Hair follicle dermal papilla cell (primary cell): ENCODE results near the gene IRF2BP1. TPM values are rescaled to one million over a fixed set of nuclear protein-coding genes. Genes with fewer than 3 reads are reported as not detected.

Experiments
- total RNA-seq: library from RNA; depleted of rRNA; stranded (reverse); fragments of >200 nt; gene quantifications from 2 replicates; pipeline ENCODE4 v1.2.3, GENCODE V29; 2012

The IRF2BP1 gene
- total RNA-seq = 41.0 and 44.3 TPM in 2 replicates

GRCh38 chr19:45885556-45886426 lies at the start of gene IRF2BP1:
Gene IRF2BP1, minus strand, starts transcription at chr19:45886141. Its CDS starts 367 bp downstream, at chr19:45885774.

DNA sequence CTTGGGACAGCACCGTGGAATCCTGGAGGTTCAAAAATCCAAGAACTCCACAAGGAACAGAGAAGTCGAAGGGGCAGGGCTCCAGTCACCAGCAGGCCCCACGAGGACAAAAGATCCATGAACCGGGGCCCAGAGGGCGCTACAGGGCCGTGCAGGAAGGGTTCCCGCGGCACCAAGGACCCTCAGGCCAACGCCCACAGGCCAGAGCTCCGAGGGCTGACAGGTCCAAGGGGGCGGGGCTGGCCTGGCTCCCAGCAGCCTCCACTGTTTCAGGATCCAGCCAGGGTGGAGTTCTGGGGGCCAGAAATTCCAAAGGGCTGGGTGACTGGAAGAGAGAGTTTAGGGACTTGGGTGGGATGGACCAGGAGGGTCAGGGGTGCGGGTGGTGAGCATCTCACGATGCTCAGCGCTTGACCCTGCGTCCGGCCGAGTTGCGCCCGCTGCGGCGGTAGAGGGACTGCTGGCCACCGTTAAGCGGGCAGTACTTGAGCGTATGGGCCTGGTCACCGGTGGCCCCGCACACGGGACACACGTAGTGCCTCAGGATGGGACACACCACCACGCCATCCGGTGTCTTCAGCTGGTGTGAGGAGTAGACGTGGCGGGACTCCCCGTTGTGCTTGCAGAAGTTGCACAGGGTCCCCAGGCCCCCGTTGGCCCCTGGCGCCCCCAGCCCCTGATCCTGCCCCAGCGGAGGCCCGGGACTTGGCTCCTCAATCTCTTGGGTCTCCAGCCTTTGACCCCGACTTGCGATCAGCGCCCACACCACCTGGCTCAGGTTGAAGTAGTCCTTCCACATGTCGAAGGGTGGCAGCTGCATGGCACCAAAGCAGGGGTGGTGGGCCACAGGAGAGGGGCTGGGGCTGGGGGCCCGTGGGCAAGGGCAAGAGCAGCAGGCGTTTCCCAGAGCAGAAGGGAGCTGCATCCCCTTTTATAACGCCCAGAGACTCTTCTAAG lies 28.2 kb upstream of the IRF2BP1 start, which contains the start of gene NANOS2:
Gene NANOS2 (minus strand): TSS at position 905 of the 957 bp plus-strand sequence. CDS start 85 bp downstream, at position 820.

GRCh38 chr19:45901912-45902650 lies 16.1 kb upstream of the IRF2BP1 start, which contains the start of gene MYPOP:
Gene MYPOP, minus strand, starts transcription at chr19:45902613. Its CDS starts 840 bp downstream, at chr19:45901773.

GRCh38 chr19:45863840-45864628 lies 21.9 kb downstream of the IRF2BP1 start, which contains the start of gene FOXA3:
Gene FOXA3, plus strand, starts transcription at chr19:45864326. Its CDS starts 131 bp downstream, at chr19:45864457.

DNA sequence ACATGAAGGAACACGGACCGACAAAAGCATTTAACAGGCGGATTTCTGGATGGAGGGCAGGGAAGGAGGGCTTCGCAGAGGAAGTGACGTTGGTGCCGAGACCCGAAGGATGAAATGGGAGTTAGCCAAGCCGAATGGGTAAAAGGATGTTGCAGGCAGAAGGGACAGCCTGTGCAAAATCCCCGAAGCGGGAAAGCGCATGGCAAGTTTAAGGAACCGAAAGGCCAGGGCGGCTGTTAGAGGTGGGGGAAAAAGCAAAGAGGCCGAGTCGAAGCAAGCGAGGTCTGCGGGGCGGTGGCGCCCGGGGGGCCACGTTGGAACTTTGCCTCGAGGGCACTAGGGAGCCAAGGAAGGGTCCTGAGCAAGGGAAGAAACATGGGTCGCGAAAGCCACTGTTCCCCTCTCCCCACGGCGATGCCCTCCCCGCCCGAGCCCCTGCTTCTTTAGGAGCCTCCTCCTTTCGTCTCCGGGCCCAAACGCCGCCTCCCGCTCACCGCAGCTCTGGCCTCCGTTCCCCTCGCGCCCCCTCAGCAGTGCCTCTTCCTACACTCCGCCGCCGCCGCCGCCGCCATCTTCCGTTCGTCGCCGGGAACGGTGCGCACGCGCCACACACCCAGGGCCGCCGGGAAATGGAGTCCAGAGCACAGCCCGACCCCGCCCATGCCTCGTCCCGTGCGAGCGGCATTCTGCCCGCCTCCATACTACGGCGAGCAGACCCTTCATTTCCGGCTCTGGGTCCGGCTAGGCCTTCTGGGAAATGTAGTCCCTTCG lies 23.2 kb downstream of the IRF2BP1 start, which contains the start of gene SYMPK:
Gene SYMPK (minus strand): TSS at position 584 of the 771 bp plus-strand sequence. CDS start 8,652 bp downstream, outside the sequence.

Other genes with a start within 250 kb of the IRF2BP1 start
- 25.2 and 27.0 TPM in 2 replicates for gene EML2, start 246.7 kb downstream of the IRF2BP1 start, total RNA-seq
- 0.49 TPM in 1 of 2 replicates, not detected in the other for gene GIPR, start 217.9 kb downstream of the IRF2BP1 start, total RNA-seq
- gene SNRPD2, start 194.2 kb downstream of the IRF2BP1 start, total RNA-seq = 116 and 182 TPM in 2 replicates
- gene QPCTL, start 193.5 kb downstream of the IRF2BP1 start, total RNA-seq = 21.7 and 23.0 TPM in 2 replicates
- 8.8 and 9.7 TPM in 2 replicates for gene FBXO46, start 155.2 kb downstream of the IRF2BP1 start, total RNA-seq
- gene MEIOSIN, start 152.7 kb downstream of the IRF2BP1 start, total RNA-seq = not detected in 2 replicates
- gene SIX5, start 116.9 kb downstream of the IRF2BP1 start, total RNA-seq = 15.3 and 17.2 TPM in 2 replicates
- 115 and 129 TPM in 2 replicates for gene DMPK, start 103.7 kb downstream of the IRF2BP1 start, total RNA-seq
- gene DMWD, start 93.3 kb downstream of the IRF2BP1 start, total RNA-seq = 67.4 and 90.9 TPM in 2 replicates
- gene RSPH6A, start 70.8 kb downstream of the IRF2BP1 start, total RNA-seq = 0.16 and 0.24 TPM in 2 replicates
- gene SYMPK, start 23.0 kb downstream of the IRF2BP1 start, total RNA-seq = 42.0 and 44.0 TPM in 2 replicates
- not detected in 2 replicates for gene FOXA3, start 21.8 kb downstream of the IRF2BP1 start, total RNA-seq
- gene MYPOP, start 16.5 kb upstream of the IRF2BP1 start, total RNA-seq = 1.6 and 2.4 TPM in 2 replicates
- not detected in 2 replicates for gene NANOS2, start 28.6 kb upstream of the IRF2BP1 start, total RNA-seq
- gene NOVA2, start 87.7 kb upstream of the IRF2BP1 start, total RNA-seq = not detected in 2 replicates
- gene CCDC61, start 109.3 kb upstream of the IRF2BP1 start, total RNA-seq = 4.2 and 10.1 TPM in 2 replicates
- gene PGLYRP1, start 136.9 kb upstream of the IRF2BP1 start, total RNA-seq = not detected in 2 replicates
- under 0.01 TPM in 1 of 2 replicates, not detected in the other for gene IGFL4, start 154.9 kb upstream of the IRF2BP1 start, total RNA-seq
- gene IGFL3, start 238.5 kb upstream of the IRF2BP1 start, total RNA-seq = 0.49 and 1.2 TPM in 2 replicates